ENCODE results near the gene SAE1. TPM values are rescaled to one million over a fixed set of nuclear protein-coding genes. Genes with fewer than 3 reads are reported as not detected.
"Not testable (repeated sequence)": the region's sequence is repeated elsewhere in the genome, so short reads cannot be mapped to it uniquely, and the experiment has no call there.

The SAE1 gene
- total RNA-seq, 2 experiments from 2014 or later = 165 to 175 TPM

DNA sequence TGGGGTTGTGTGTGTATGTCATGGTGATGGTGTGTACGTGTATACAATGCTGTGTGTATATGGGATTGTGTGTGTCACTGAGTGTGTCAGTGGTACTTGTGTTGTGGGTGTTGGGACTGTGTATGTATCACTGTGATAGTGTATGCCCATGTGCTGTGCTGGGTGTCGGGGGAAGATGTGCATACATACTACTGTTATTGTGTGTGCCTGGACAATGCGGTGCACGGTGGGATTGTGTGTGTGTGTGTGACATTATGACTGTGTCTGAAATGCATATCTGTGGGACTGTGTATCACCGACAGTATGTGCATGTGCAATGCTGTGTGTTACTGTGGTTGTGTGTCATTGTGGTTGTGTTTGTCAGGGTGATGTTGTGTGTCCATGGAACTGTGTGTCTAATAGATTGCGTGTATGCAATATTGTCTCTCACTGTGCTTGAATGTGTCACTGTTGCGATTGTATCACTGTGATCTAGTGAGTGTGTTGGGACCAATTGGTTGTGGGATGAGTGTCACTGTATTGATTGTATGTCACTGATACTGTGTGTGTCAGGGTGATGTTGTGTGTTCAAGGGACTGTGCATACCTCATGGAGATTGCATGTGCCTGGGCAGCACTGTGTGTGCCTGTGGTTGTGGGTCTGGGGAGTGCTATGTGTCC, 111.4 kb downstream of the SAE1 start:
- H3K36me3 Mint-ChIP-seq (ENCODE audit: low read depth) = no peaks in the 10 kb centered on the region
- ATAC-seq (no peak), DNase-seq (no peak)
- ChIA-PET CTCF (interaction anchor here (6.8 kb wide), 1 partner anchor 31 kb away, joined by 484 read pairs; no protein-coding TSS in a partner anchor), POLR2A (interaction anchor here (3.0 kb wide), 1 partner anchor 15 kb away, joined by 44 read pairs; no protein-coding TSS in a partner anchor)
- H3K27me3 Mint-ChIP-seq (ENCODE audit: low read depth) = no peaks in the 10 kb centered on the region
- no peak overlapping the region for H3K27ac Mint-ChIP-seq
- H3K9me3 Mint-ChIP-seq (ENCODE audit: insufficient read depth) = no peaks in the 10 kb centered on the region
- H3K4me3 Mint-ChIP-seq = no peak overlapping the region
- H3K4me1 Mint-ChIP-seq (ENCODE audit: low read depth) = peaks cover 42% of the 10 kb centered on the region

DNA sequence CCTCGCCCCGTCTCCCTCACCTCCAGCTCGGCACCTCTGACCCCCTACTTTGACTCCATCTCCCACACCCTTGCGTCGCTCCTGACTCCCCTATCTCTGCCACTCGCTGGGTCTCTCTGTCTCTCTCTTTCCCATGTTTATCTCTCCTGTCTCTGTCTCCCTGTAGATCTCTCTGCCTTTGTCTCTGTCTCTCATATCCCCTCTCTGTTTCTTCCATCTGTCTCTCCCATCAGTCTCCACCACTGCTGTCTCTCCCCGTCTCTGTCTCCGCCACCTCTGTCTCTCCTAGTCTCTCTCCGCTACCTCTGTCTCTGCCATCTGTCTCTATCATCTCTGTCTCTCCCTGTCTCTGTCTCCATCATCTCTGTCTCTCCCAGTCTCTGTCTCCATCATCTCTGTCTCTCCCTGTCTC, 112.7 kb downstream of the SAE1 start:
- no peaks in the 10 kb centered on the region for H3K27me3 Mint-ChIP-seq (ENCODE audit: low read depth)
- ATAC-seq = peak; percentile 5
- peak overlapping the region; percentile 92 for H3K27ac Mint-ChIP-seq
- no peaks in the 10 kb centered on the region for H3K9me3 Mint-ChIP-seq (ENCODE audit: insufficient read depth)
- peak overlapping the region; percentile 66 for H3K4me3 Mint-ChIP-seq
- ChIA-PET POLR2A (interaction anchor here (0.8 to 3.0 kb wide), 9 partner anchors 11 to 111 kb away, joined by 3 to 44 read pairs (median 9); partner anchors contain the start of genes CCDC9 and INAFM1), CTCF (interaction anchor here (1.0 to 6.8 kb wide), 14 partner anchors 10 to 231 kb away, joined by 3 to 484 read pairs (median 22); partner anchors contain the start of genes CCDC9 and SAE1)
- H3K4me1 Mint-ChIP-seq (ENCODE audit: low read depth) = peaks cover 47% of the 10 kb centered on the region
- DNase-seq = no peak
- H3K36me3 Mint-ChIP-seq (ENCODE audit: low read depth) = no peaks in the 10 kb centered on the region

DNA sequence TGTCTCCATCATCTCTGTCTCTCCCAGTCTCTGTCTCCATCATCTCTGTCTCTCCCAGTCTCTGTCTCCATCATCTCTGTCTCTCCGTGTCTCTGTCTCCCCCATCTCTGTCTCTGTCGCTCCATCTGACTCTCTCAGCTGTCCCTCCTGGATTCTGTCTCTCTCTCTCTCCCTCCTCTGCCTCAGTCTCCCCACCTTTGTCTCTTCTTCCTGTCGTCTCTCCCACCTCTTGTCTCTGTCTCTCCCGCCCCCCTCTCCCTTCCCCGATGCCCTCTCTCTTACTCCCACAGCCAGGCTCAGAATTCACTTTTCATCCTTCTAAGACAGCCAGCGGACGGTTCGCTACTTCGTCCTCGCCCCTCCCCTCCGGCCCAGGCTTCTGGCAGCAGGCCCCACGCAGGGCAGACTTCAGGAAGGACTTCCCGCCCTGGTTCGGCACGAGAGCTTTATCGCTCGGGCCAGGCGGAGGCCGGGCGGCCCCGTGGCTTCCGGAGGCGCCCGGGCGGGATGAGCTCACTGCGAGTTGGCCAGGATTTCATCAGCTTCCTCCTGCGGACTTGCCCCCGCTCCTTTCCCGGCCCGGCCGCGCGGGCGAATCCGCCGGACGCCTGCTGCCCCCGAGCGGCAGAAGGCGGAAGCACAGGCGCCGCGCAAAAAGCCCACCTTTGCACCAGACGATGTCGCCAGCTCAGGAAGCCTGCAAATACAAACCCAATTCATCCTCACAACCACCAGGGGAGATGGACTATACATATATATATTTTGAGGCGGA, 113.3 kb downstream of the SAE1 start:
- ATAC-seq (peak; percentile 83), DNase-seq (peak; percentile 95)
- Mint-ChIP-seq H3K9me3 (ENCODE audit: insufficient read depth) (no peaks in the 10 kb centered on the region), H3K4me1 (ENCODE audit: low read depth) (peaks cover 42% of the 10 kb centered on the region), H3K36me3 (ENCODE audit: low read depth) (no peaks in the 10 kb centered on the region), H3K27ac (peak overlapping the region; percentile 92), H3K27me3 (ENCODE audit: low read depth) (no peaks in the 10 kb centered on the region), H3K4me3 (peak overlapping the region; percentile 66)
- ChIA-PET CTCF (interaction anchor here (0.6 to 6.8 kb wide), 51 partner anchors 10 to 486 kb away, joined by 3 to 484 read pairs (median 6); partner anchors contain the start of genes CCDC9, SAE1 and ZC3H4), POLR2A (interaction anchor here (0.7 to 3.0 kb wide), 20 partner anchors 12 to 231 kb away, joined by 3 to 44 read pairs (median 4); partner anchors contain the start of genes CCDC9, INAFM1 and ZC3H4)

DNA sequence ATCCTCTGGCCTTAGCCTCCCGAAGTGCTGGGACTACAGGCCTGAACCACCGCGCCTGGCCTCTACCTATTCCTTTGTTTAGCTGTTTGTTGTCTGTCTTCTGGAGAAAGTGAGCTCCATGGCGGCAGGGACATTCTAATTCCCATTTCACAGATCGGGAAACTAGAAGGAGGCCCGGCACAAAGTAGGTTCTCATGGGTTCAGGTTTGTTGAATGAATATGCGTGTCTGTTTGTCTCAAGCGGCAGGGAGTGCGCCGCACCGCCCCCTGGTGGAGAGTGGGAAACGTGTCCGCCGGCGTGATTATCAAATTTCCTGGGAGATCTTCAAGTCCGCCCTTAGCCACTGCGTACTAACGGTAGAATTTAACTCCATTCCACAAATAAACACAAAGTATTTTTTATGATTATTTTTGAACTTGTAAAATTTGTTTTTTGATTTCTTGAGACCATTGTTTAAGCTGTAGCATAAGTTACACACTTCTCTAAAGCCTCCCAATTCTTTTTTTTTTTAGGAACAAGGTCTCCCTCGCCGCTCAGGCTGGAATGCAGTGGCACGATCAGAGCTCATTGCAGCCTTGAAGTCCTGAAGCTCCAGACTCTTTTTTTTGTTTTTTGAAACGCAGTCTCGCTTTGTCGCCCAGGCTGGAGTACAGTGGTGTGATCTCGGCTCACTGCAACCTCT, 116.8 kb downstream of the SAE1 start:
- DNase-seq (peak; percentile 88), ATAC-seq (no peak)
- H3K9me3 Mint-ChIP-seq (ENCODE audit: insufficient read depth) = no peaks in the 10 kb centered on the region
- H3K4me1 Mint-ChIP-seq (ENCODE audit: low read depth) = peaks cover 35% of the 10 kb centered on the region
- H3K4me3 Mint-ChIP-seq = no peak overlapping the region
- ChIA-PET CTCF (interaction anchor here (0.6 to 6.8 kb wide), 24 partner anchors 8 to 293 kb away, joined by 3 to 484 read pairs (median 4); partner anchors contain the start of genes CCDC9, INAFM1 and SAE1), POLR2A (interaction anchor here (0.6 to 2.5 kb wide), 3 partner anchors 9 to 21 kb away, joined by 3 to 12 read pairs (median 3); no protein-coding TSS in a partner anchor)
- H3K36me3 Mint-ChIP-seq (ENCODE audit: low read depth) = no peaks in the 10 kb centered on the region
- H3K27ac Mint-ChIP-seq = no peak overlapping the region
- H3K27me3 Mint-ChIP-seq (ENCODE audit: low read depth) = no peaks in the 10 kb centered on the region

DNA sequence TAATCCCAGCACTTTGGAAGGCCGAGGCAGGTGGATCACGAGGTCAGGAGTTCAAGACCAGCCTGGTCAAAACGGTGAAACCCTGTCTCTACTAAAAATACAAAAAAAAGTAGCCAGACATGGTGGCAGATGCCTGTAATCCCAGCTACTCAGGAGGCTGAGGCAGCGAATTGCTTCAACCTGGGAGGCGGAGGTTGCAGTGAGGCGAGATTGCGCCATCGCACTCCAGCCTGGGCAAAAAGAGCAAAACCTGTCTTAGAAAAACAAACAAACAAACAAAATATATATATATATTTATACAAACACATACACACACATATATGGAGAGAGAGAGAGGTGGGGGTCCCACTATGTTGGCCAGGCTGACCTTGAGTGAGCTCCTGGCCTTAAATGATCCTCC, 122.4 kb downstream of the SAE1 start:
- DNase-seq; H3K9me3 Mint-ChIP-seq (ENCODE audit: insufficient read depth); H3K27ac Mint-ChIP-seq; H3K36me3 Mint-ChIP-seq (ENCODE audit: low read depth); H3K27me3 Mint-ChIP-seq (ENCODE audit: low read depth); ATAC-seq; H3K4me3 Mint-ChIP-seq: not testable (repeated sequence)
- ChIA-PET CTCF (interaction anchor here (0.8 to 5.9 kb wide), 3 partner anchors 8 to 240 kb away, joined by 3 to 76 read pairs (median 8); no protein-coding TSS in a partner anchor), POLR2A (interaction anchor here (1.0 to 1.3 kb wide), 2 partner anchors 21 to 27 kb away, joined by 3 to 4 read pairs; no protein-coding TSS in a partner anchor)
- peaks cover 23% of the 10 kb centered on the region for H3K4me1 Mint-ChIP-seq (ENCODE audit: low read depth)

DNA sequence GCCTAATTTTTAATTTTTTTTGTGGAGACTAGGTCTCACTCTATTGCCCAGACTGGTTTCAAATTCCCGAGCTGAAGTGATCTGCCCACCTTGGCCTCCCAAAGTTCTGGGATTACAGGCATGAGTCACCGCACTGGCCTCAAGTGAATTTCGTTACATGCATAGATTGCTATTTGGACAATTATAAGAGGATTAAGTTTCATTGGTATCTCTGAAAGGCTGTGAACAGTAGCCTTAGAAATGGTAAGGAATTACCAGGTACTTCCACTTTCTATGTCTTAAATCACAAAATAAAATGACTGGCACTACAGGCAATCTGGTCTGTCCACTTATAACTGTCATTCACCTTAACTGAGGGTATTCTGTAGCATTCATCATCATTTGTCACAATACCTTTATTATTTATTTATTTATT, 122.8 kb downstream of the SAE1 start:
- Mint-ChIP-seq H3K36me3 (ENCODE audit: low read depth) (peaks cover 12% of the 10 kb centered on the region), H3K4me3 (no peak overlapping the region), H3K9me3 (ENCODE audit: insufficient read depth) (no peaks in the 10 kb centered on the region), H3K27ac (no peak overlapping the region), H3K27me3 (ENCODE audit: low read depth) (no peaks in the 10 kb centered on the region), H3K4me1 (ENCODE audit: low read depth) (peaks cover 27% of the 10 kb centered on the region)
- POLR2A ChIA-PET = interaction anchor here (1.3 kb wide), 1 partner anchor 27 kb away, joined by 3 read pairs; no protein-coding TSS in a partner anchor
- DNase-seq (no peak), ATAC-seq (no peak)
- CTCF ChIA-PET = interaction anchor here (0.8 to 5.9 kb wide), 3 partner anchors 9 to 43 kb away, joined by 3 to 76 read pairs (median 8); no protein-coding TSS in a partner anchor

DNA sequence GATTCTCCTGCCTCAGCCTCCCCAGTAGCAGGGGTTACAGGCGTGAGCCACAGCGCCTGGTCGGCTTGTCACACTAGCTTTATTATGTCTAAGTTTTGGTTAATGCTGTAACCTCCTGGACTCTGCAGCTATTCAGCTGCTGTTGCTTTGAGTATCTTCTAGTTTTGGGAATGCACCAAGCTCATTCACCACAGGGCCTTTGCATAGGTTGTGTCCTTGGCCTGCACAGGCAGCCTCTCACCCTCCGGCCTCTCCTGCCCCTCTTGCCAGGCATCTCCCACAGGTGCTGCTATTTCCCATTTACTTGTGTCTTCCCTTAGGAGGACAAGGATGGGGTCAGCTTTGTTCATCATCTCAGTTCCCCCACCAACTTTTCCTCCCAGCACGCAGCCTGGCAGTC, 123.3 kb downstream of the SAE1 start:
- Mint-ChIP-seq H3K9me3 (ENCODE audit: insufficient read depth) (no peaks in the 10 kb centered on the region), H3K36me3 (ENCODE audit: low read depth) (peaks cover 17% of the 10 kb centered on the region), H3K4me3 (no peak overlapping the region), H3K27ac (no peak overlapping the region), H3K27me3 (ENCODE audit: low read depth) (no peaks in the 10 kb centered on the region), H3K4me1 (ENCODE audit: low read depth) (peaks cover 32% of the 10 kb centered on the region)
- DNase-seq (no peak), ATAC-seq (no peak)
- ChIA-PET CTCF (interaction anchor here (0.8 to 5.9 kb wide), 3 partner anchors 9 to 44 kb away, joined by 3 to 76 read pairs (median 8); no protein-coding TSS in a partner anchor), POLR2A (interaction anchor here (1.3 kb wide), 1 partner anchor 28 kb away, joined by 3 read pairs; no protein-coding TSS in a partner anchor)

DNA sequence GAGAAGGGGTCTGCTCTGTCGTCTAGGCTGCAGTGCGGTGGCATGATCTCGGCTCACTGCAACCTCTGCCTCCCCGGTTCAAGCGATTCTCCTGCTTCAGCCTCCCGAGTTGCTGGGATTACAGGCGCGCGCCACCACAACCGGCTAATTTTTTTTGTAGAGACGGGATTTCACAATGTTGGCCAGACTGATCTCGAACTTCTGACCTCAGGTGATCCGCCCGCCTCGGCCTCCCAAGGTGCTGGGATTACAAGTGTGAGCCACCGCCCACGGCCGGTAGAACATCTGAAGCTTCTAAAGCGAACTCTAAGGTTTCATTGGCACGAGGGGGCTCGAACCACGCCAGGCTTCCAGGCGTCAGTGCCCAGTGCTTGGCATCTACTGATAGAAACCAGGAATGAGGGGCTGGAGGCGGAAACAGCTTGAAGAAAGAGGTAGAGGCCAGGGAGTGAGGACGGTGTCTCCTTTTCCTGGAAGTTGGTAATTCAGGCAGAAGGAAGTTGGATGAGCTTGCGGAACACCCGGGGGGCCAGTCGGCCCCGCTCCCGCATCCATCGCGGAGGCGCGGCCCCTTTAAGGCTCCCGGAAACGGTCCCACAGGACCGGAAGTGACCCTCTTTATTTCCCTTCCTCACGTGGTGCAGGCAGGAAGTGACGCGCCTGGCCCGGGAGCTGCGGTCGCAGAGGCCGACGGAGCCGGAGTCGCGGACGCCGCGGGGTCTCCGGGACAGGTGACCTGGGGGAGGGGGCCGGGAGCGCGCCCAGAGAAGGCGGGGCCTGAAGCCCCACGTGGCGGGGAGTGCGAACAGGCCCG, 125.5 kb downstream of the SAE1 start, which contains the start of gene CCDC9:
Gene CCDC9, plus strand, starts transcription at position 647 of the 814 bp plus-strand sequence. CDS start 1,876 bp downstream, outside the sequence.
- ChIA-PET POLR2A (interaction anchor here (0.6 to 2.6 kb wide), 15 partner anchors 8 to 161 kb away, joined by 3 to 43 read pairs (median 5); partner anchors contain the start of genes INAFM1, SAE1 and ZC3H4), CTCF (interaction anchor here (0.6 to 5.9 kb wide), 12 partner anchors 9 to 228 kb away, joined by 3 to 76 read pairs (median 4); partner anchors contain the start of genes INAFM1 and KPTN)
- peaks cover 34% of the 10 kb centered on the region for H3K36me3 Mint-ChIP-seq (ENCODE audit: low read depth)
- H3K4me1 Mint-ChIP-seq (ENCODE audit: low read depth) = peaks cover 40% of the 10 kb centered on the region
- ATAC-seq = no peak
- no peaks in the 10 kb centered on the region for H3K27me3 Mint-ChIP-seq (ENCODE audit: low read depth)
- no peaks in the 10 kb centered on the region for H3K9me3 Mint-ChIP-seq (ENCODE audit: insufficient read depth)
- H3K4me3 Mint-ChIP-seq = peak within 1 kb of the TSS; percentile 87
- peak within 1 kb of the TSS; percentile 97 for H3K27ac Mint-ChIP-seq
- DNase-seq = peak; percentile 97

DNA sequence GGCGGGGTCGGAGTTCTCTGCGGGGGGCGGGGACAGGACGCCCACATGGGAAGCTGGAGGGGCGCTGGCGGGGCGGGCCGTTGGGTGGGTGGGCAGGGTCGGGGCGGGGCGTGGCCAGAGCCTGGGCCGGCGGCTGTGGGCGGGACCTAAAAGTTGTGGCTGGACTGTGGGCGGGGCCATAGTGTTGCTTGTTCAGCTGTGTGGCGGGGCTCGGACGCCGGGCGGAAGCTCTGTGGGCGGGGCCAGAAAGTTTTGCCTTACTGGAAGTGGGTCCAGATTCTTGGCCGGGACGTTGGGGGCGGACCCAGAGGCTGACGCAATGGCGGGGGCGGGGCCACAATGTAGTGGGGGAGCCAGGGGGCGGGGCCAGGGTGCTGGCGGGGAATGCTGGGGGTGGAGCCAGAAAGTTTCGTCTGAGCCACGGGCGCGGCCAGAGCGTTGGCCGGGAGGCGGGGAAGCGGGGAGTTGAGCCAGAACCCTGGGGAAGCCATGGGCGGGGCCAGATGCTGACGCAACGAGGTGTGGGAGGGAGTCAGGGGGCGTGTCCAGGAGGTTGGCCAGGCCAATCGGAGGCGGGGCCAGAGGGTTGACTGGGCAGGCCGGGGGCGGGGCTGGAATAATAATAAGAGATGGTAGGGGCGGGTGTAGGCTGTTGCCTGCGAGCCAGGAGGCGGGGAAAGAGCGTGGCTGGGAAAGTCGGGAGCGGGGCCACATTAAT, 126.2 kb downstream of the SAE1 start:
- DNase-seq = peak; percentile 100
- peak; percentile 88 for ATAC-seq
- Mint-ChIP-seq H3K4me1 (ENCODE audit: low read depth) (peaks cover 43% of the 10 kb centered on the region), H3K9me3 (ENCODE audit: insufficient read depth) (no peaks in the 10 kb centered on the region), H3K4me3 (peak overlapping the region; percentile 87), H3K27ac (peak overlapping the region; percentile 97), H3K36me3 (ENCODE audit: low read depth) (peaks cover 38% of the 10 kb centered on the region), H3K27me3 (ENCODE audit: low read depth) (no peaks in the 10 kb centered on the region)
- ChIA-PET CTCF (interaction anchor here (0.6 to 5.9 kb wide), 11 partner anchors 10 to 227 kb away, joined by 3 to 76 read pairs (median 4); partner anchors contain the start of genes INAFM1 and KPTN), POLR2A (interaction anchor here (0.6 to 2.6 kb wide), 17 partner anchors 9 to 162 kb away, joined by 3 to 43 read pairs (median 5); partner anchors contain the start of genes INAFM1, SAE1 and ZC3H4)

Measured in activated CD8-positive, alpha-beta T cell treated with anti-CD3 and anti-CD28 coated beads, Interleukin-2, amount 10 ng/mL, durations not matched to agents 7 days and 5 days (primary cell).